ENCODE measurements around the gene P2RX7.
"Not testable (repeated sequence)": the region's sequence is repeated elsewhere in the genome, so short reads cannot be mapped to it uniquely, and the experiment has no call there.

The P2RX7 gene

DNA sequence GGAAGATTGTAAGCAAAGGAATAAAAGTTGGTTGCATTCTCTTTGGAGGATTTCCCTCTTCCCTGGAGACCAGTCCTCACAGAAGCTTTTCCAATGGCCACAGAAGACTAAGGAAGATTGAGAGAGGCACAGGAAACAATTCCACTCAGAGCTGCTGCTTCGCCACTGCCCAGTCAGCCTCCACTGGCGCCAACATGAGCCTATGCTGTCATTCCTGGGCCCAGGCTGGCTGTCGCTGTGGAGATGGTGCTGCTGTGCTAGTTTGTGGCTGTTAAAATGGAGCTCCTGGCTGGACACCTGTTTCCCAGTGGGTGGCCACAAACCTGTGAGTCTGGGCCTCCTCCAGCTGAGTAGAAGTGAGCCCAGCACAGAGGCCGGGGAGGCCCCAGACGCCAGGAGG, 6.6 kb downstream of the P2RX7 start:
- DNase-seq, result no peak

- DNase-seq, result no peak
Observed at GRCh38 chr12:121142171-121142950, 9.7 kb downstream of the P2RX7 start.

- DNase-seq, result no peak
Observed at GRCh38 chr12:121144416-121144914, 11.8 kb downstream of the P2RX7 start.

DNA sequence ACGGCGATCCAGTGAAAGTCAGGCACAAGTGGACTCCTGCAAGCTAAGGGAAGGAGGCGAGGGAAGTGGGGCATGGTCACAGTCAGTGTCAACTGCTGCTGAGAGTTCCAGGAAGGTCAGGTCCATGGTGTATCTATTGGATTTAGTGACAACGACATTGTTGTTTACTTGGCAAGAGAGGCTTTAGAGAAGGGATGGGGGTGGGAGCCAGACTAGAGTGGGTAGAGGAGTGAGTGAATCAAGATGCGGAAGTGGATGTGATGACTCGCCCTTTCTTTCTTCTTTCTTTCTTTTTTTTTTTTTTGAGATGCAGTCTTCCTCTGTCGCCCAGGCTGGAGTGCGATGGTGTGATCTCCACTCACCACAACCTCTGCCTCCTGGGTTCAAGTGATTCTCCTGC, 12.5 kb downstream of the P2RX7 start:
- DNase-seq, result peak; percentile 52

- not testable (repeated sequence) for DNase-seq
Observed at GRCh38 chr12:121149289-121149688, 16.6 kb downstream of the P2RX7 start.

- DNase-seq, result no peak
Observed at GRCh38 chr12:121154793-121155375, 22.2 kb downstream of the P2RX7 start.

- DNase-seq, result no peak
Observed at GRCh38 chr12:121156365-121156764, 23.7 kb downstream of the P2RX7 start.

GRCh38 chr12:121158085-121158484, 25.4 kb downstream of the P2RX7 start:
- DNase-seq, result no peak

GRCh38 chr12:121158728-121159351, 26.2 kb downstream of the P2RX7 start:
- not testable (repeated sequence) for DNase-seq

GRCh38 chr12:121159467-121160307, 27.0 kb downstream of the P2RX7 start:
- no peak for DNase-seq

DNA sequence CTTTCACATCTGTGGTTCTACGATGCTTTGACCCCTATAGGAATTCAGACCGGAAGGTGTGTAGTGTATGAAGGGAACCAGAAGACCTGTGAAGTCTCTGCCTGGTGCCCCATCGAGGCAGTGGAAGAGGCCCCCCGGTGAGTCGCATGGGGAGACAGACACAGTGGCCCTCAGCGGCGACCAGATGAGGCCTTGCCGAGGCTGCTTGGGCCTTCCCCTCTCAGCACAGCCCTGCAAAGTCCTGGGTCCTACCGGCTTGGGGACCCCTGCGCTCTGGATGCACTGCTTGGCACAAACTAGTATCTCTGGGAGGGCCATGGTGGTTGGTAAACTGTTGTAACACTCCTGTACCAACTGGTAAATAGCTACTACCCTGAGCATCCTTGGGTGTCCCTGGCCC, 29.7 kb downstream of the P2RX7 start:
- no peak for DNase-seq

DNA sequence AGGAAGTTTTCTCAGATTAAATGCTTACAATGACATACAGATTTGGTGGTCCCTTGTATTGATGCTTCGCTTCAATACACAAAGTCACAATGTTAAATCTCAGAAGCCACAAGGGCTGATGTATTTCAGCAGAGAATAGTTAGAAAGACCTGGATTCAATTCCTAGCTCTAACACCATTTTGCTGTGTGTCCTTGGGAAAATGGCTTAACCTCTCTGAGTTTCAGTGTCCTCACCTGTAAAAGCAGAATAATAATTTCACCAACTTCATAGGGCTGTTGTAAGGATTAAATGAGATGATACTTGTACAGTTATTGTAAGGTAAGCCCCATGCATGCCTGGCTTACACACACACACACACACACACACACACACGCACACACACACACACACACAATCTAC, 30.3 kb downstream of the P2RX7 start:
- no peak for DNase-seq

DNA sequence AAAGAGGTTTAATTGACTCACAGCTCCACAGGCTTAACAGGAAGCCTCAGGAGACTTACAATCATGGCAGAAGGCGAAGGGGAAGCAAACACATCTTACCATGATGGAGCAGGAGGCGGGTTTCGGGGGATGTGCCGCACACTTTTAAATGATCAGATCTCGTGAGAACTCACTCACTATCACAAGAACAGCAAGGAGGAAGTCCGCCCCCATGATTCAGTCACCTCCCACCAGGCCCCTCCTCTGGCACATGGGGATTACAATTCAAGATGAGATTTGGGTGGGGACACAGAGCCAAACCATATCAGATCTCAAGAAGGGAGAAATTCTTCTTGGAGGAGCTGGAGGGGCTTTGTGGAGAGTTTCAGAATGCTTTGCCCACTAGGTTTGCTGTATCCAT, 32.2 kb downstream of the P2RX7 start:
- DNase-seq, result not testable (repeated sequence)

GRCh38 chr12:121165316-121165715, 32.6 kb downstream of the P2RX7 start:
- DNase-seq, result no peak

- DNase-seq, result no peak
Observed at GRCh38 chr12:121166356-121166755, 33.7 kb downstream of the P2RX7 start.

- DNase-seq, result no peak
Observed at GRCh38 chr12:121167232-121167820, 34.6 kb downstream of the P2RX7 start.

DNA sequence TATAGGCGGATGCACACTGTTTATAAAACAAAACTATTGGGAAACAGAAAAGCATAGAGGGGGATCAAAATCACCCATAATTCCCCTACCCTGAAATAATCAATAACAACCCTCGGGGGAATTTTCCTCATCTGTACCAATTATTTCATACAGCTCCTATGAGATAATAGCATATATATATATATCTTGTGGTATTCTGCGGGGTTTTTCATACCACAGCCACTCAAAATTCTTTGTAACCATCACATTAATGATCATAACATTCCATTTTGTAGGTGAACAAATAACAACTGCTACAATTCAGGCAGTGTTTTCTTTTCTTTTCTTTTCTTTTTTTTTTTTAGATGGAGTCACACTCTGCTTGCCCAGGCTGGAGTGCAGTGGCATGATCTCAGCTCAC, 35.3 kb downstream of the P2RX7 start:
- DNase-seq, result no peak

DNA sequence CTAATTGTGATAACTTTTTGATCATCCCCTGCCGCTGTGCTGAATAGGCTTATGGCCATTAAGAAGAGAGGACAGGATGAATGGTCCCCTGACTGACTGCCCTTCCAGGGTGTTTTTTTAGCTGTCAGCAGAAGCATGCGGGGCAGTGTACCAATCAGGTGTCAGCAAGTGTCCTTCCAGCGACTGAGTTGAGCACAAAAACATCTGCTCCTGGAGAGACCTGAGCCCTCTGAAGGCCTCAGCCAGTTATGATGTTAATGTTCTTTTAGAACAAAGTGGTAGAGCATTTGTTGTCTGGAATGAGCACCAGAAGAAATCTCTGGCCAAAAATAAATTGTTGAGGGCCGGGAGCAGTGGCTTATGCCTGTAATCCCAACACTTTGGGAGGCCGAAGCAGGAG, 37.5 kb downstream of the P2RX7 start:
- DNase-seq, result no peak

- DNase-seq, result peak; percentile 5
Observed at GRCh38 chr12:121170611-121171260, 38.1 kb downstream of the P2RX7 start.

- no peak for DNase-seq
Observed at GRCh38 chr12:121172145-121172544, 39.5 kb downstream of the P2RX7 start.

- no peak for DNase-seq
Observed at GRCh38 chr12:121175383-121176119, 42.9 kb downstream of the P2RX7 start.

Data from activated CD4-positive, alpha-beta T cell treated with anti-CD3 and anti-CD28 coated beads for 48 hours (primary cell).